Astrocyte of the cerebellum (primary cell): ENCODE results near the gene SP5.

Experiments used
- DNase-seq: peaks from one replicate; pipeline ENCODE4 v3.0.0-alpha.2; 2011; ENCODE audit warnings: low read depth
- H3K4me3 ChIP-seq: 2 replicates; pipeline ENCODE4 v1.5.1; 2011; ENCODE audit warnings: mild to moderate bottlenecking, low read depth, low read length, moderate library complexity
- in situ Hi-C: cut with HindIII; loops from 2 replicates; pipeline ENCODE4 v1.10.0; 2017; ENCODE audit warnings: low sequenced_read_pairs
- TF ChIP-seq, protein P1 (sequence below): IDR thresholded peaks from 2 replicates; pipeline ENCODE4 v1.5.1; 2012; ENCODE audit warnings: low read length, low read depth, moderate library complexity, mild to moderate bottlenecking; ENCODE audit errors: missing control alignments

The SP5 gene

DNA sequence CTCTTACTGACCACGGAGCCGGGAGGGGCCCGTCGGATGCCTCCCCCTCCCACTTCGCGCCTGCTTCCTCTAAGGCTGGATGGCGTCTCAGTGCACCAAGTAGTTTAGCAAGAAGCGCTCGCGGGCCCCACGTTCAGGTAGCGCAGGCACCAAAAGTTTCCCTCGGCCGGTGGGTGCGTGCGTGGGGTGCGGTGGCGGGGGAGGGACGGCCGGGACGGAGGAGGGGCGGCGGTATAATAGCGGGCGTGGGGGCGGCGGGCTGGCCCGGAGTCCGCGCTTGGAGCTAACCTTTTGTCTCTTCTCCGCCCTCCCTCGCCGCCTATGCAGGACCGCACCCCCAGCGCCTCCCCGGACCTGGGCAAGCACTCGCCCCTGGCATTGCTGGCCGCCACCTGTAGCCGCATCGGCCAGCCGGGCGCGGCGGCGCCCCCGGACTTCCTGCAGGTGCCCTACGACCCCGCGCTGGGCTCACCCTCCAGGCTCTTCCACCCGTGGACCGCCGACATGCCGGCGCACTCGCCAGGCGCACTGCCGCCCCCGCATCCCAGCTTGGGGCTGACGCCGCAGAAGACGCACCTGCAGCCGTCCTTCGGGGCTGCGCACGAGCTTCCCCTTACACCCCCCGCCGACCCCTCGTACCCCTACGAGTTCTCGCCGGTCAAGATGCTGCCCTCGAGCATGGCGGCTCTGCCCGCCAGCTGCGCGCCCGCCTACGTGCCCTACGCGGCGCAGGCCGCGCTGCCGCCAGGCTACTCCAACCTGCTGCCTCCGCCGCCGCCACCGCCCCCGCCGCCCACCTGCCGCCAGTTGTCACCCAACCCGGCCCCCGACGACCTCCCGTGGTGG is 1.0 kb downstream of the SP5 start:
- no peak for DNase-seq
- peak overlapping the region; percentile 37 for H3K4me3 ChIP-seq
- in situ Hi-C loops: loop anchor here (25.0 kb wide), 1 partner anchor 304 kb away; no protein-coding TSS in a partner anchor
- TF ChIP-seq, protein P1, sequence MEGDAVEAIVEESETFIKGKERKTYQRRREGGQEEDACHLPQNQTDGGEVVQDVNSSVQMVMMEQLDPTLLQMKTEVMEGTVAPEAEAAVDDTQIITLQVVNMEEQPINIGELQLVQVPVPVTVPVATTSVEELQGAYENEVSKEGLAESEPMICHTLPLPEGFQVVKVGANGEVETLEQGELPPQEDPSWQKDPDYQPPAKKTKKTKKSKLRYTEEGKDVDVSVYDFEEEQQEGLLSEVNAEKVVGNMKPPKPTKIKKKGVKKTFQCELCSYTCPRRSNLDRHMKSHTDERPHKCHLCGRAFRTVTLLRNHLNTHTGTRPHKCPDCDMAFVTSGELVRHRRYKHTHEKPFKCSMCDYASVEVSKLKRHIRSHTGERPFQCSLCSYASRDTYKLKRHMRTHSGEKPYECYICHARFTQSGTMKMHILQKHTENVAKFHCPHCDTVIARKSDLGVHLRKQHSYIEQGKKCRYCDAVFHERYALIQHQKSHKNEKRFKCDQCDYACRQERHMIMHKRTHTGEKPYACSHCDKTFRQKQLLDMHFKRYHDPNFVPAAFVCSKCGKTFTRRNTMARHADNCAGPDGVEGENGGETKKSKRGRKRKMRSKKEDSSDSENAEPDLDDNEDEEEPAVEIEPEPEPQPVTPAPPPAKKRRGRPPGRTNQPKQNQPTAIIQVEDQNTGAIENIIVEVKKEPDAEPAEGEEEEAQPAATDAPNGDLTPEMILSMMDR: no peak

- H3K4me3 ChIP-seq: no peak overlapping the region
- in situ Hi-C loops: loop anchor here (25.0 kb wide), 1 partner anchor 305 kb away; no protein-coding TSS in a partner anchor
These were observed 1.9 kb downstream of the SP5 start for GRCh38 chr2:170716851-170717598.

GRCh38 chr2:170717599-170717963 is 2.4 kb downstream of the SP5 start:
- H3K4me3 ChIP-seq: no peak overlapping the region
- TF ChIP-seq, protein P1: no peak
- no peak for DNase-seq
- in situ Hi-C loops: loop anchor here (25.0 kb wide), 1 partner anchor 305 kb away; no protein-coding TSS in a partner anchor

More at GRCh38 chr2:170716851-170717598, 1.9 kb downstream of the SP5 start:
- no peak for DNase-seq
- TF ChIP-seq, protein P1: peak; percentile 55

DNA sequence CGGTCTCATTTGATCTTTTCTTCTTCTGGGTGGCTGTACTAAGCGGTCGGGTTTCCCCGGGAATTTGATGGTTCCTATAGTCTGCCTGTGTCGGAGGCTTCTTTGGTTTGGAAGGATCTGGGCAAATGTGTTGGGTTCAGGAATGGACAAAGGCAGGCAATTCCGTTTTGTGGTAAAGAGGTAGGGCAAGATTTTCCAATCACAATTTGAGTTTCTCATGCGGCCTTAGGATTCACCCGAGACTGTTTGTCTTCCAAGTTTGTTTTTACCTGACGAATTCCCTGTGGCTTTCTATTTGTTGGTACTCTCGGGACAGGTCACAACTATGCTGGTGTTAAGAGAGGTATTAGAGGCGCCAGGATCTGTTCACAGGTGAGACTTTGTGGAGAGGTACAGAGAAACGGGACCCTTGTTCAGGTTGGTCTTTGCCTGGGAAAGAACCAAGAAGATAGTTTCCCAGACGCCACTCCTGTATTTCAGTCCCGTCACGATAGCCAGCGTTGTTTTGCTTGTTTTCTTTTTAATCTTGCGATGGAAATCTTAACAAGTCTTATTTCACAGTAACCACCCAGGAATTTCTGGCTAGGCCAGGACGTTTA is 3.0 kb downstream of the SP5 start:
- in situ Hi-C loops: loop anchor here (25.0 kb wide), 1 partner anchor 306 kb away; no protein-coding TSS in a partner anchor
- DNase-seq: no peak
- H3K4me3 ChIP-seq: no peak overlapping the region
- TF ChIP-seq, protein P1: no peak

DNA sequence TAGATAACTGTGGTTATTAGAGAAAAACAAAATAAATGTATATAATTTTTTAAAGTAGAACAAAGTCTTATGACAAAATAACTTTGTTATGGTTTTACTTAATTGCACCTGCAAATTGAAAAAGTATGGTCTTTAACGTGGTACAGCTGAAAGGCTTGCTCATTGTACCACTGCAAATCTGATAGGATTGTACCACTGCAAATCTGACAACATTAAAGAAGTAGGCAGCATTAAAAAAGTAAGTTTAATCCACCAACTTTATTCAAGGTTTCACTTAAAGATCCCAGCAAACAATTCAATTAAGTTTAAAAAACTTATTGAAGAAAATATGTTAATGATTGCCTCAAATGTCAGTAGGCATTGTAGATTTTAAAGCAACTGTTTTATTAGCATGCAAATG is 4.7 kb downstream of the SP5 start:
- in situ Hi-C loops: loop anchor here (25.0 kb wide), 1 partner anchor 308 kb away; no protein-coding TSS in a partner anchor
- no peak overlapping the region for H3K4me3 ChIP-seq

More for the DNA sequence above, 4.7 kb downstream of the SP5 start:
- DNase-seq: no peak
- TF ChIP-seq, protein P1: no peak
